Memory B cell (primary cell): ENCODE results near the gene TIE1.

Experiments used
- ATAC-seq: fragments of 150-1000 bp; cut with Tn5 transposase; 2 replicates; pipeline ENCODE4 v1.10.0; 2021; ENCODE audit warnings: low read depth, mild to moderate bottlenecking, moderate library complexity
- DNase-seq, 2 donors: peaks; one replicate each; pipeline ENCODE4 v3.0.0; 2022; ENCODE audit warnings: low spot score in 2 of 2
- H3K27ac Mint-ChIP-seq: one replicate; pipeline ENCODE4 v1.8.0; 2022; ENCODE audit warnings: mild to moderate bottlenecking, moderate library complexity, mixed read lengths
- H3K27me3 Mint-ChIP-seq: one replicate; pipeline ENCODE4 v1.8.0; 2022; ENCODE audit warnings: mixed read lengths
- H3K36me3 Mint-ChIP-seq: one replicate; pipeline ENCODE4 v1.8.0; 2022; ENCODE audit warnings: mild to moderate bottlenecking, mixed read lengths
- H3K4me1 Mint-ChIP-seq: one replicate; pipeline ENCODE4 v1.8.0; 2022; ENCODE audit warnings: mixed read lengths
- H3K4me3 Mint-ChIP-seq: one replicate; pipeline ENCODE4 v1.8.0; 2022; ENCODE audit warnings: mild to moderate bottlenecking, moderate library complexity, mixed read lengths
- H3K9me3 Mint-ChIP-seq: one replicate; pipeline ENCODE4 v1.8.0; 2022; ENCODE audit warnings: mixed read lengths

The TIE1 gene

DNA sequence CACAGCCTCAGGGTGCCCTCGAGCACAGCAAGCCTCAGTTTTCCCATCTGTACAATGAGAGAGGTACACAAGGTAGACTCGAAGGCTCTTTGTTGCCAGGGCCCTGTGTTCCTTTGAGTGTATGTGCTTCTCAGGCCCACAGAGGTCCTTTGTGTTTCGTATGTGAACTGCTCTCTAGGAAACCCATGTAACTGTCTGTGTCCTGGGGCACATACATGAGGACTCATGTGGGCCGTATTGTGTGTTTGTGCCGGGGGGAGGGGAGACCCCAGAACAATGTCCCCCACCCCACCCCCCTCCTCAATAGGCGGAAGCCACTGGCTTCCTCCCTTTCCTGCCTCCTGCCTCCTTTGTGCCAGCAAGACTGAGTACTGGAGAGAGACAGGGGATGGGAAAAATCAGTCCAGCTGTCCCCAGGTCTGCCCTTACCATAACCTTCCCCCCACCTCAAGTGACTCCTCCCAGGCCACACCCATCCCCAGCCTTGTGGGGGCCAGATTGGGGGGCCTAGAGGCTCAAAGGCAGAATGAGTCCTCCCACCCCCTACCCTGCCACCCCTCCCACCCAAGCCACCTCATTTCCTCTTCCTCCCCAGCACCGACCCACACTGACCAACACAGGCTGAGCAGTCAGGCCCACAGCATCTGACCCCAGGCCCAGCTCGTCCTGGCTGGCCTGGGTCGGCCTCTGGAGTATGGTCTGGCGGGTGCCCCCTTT is at the start of gene TIE1:
TIE1 (plus strand) TSS at position 605 of the 717 bp plus-strand sequence; CDS start at position 695, 90 bp downstream.
- Mint-ChIP-seq H3K4me3 (no peak within 1 kb of the TSS), H3K36me3 (no peaks in the 10 kb centered on the region), H3K27ac (no peak within 1 kb of the TSS), H3K4me1 (peaks cover 3% of the 10 kb centered on the region), H3K9me3 (no peaks in the 10 kb centered on the region), H3K27me3 (peaks cover 14% of the 10 kb centered on the region)
- DNase-seq (no peak), ATAC-seq (no peak)

DNA sequence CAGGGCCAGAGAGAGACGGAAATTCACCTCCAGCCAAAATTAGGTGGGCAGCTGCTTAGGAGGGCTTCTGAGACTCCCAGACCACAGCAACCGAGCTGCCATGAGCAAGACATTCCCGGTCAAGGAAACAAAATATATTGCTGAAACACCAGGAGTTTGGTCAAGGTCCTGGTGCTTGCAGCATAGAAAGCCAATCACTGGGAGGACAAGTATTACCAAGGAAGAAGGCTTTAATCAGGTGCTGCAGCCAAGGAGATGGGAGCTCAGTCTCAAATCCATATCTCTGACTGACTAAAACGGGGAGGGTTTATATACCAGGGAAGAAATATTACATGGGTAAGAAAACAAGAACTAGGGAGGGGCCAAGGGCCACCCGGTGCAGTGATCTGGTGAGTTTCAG is 49.8 kb upstream of the TIE1 start:
- DNase-seq (no peak), ATAC-seq (no peak)
- no peaks in the 10 kb centered on the region for H3K4me1 Mint-ChIP-seq
- H3K36me3 Mint-ChIP-seq, result no peaks in the 10 kb centered on the region
- H3K9me3 Mint-ChIP-seq, result peaks cover 1% of the 10 kb centered on the region
- no peak overlapping the region for H3K4me3 Mint-ChIP-seq
- H3K27me3 Mint-ChIP-seq, result peaks cover 6% of the 10 kb centered on the region
- no peak overlapping the region for H3K27ac Mint-ChIP-seq

DNA sequence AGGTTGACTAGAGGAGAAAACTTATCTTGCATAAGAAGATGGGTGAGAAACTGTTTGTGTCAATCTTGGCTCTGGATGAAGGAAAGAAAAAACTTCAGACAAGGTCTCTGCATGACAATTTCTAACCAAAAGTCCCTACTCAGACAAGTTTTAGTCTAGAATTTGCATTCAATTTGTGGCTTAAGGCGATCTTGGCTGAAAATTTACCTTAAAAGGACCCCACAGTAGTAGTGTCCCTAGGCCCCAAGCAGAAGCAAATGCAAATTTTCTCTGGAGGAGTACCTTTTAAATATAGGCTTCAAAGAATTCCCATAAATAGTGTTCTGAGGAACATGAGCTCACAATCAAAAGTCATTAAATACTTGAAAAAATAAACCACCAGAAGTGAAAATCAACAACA is 48.6 kb upstream of the TIE1 start:
- H3K4me1 Mint-ChIP-seq, result peaks cover 2% of the 10 kb centered on the region
- peaks cover 9% of the 10 kb centered on the region for H3K27me3 Mint-ChIP-seq
- peaks cover 1% of the 10 kb centered on the region for H3K9me3 Mint-ChIP-seq
- DNase-seq (no peak), ATAC-seq (no peak)
- H3K36me3 Mint-ChIP-seq, result no peaks in the 10 kb centered on the region
- no peak overlapping the region for H3K4me3 Mint-ChIP-seq
- H3K27ac Mint-ChIP-seq, result no peak overlapping the region

DNA sequence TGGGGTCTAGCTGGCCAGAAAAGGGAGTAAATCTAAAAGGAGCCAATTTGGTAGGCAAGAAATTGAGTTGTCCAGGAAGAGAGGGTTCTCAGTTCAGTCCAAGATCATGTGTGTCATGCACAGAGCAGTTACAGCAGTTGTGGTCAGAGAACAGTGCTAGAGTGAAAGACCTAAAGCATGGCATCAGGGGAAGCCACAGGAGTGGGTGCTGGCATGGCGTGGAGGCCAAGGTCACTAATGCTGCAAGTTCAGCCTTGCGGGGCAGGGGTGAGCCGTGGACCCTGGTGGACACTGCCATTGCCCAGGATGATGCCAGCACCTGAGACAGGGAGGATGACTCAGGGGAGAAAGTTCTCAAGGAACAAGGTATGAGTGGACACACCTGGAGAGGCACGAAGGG is 47.6 kb upstream of the TIE1 start:
- peaks cover 1% of the 10 kb centered on the region for H3K9me3 Mint-ChIP-seq
- no peak overlapping the region for H3K4me3 Mint-ChIP-seq
- H3K36me3 Mint-ChIP-seq, result no peaks in the 10 kb centered on the region
- ATAC-seq, result no peak
- peaks cover 9% of the 10 kb centered on the region for H3K27me3 Mint-ChIP-seq
- no peak for DNase-seq
- H3K27ac Mint-ChIP-seq, result no peak overlapping the region
- H3K4me1 Mint-ChIP-seq, result peaks cover 2% of the 10 kb centered on the region

DNA sequence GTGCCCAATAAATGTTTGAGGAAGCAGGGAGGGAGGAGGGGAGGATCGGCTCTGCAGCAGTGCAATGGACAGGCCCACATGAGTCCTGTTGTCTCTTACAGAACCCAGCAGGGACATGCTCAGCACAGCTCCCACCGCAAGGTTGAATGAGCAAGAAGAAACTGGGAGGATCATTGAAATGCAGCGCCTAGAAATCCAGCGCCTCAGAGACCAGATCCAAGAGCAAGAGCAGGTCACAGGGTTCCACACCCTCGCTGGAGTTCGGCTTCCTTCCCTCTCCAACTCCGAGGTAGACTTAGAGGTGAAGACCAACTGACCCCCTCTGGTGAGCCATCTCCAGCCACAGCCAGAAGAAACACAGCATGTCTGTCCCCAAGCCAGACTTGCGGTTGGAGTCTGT is 46.9 kb upstream of the TIE1 start:
- DNase-seq (no peak), ATAC-seq (no peak)
- H3K4me1 Mint-ChIP-seq, result peaks cover 2% of the 10 kb centered on the region
- H3K36me3 Mint-ChIP-seq, result no peaks in the 10 kb centered on the region
- peaks cover 1% of the 10 kb centered on the region for H3K9me3 Mint-ChIP-seq
- no peak overlapping the region for H3K4me3 Mint-ChIP-seq
- peaks cover 9% of the 10 kb centered on the region for H3K27me3 Mint-ChIP-seq
- no peak overlapping the region for H3K27ac Mint-ChIP-seq

DNA sequence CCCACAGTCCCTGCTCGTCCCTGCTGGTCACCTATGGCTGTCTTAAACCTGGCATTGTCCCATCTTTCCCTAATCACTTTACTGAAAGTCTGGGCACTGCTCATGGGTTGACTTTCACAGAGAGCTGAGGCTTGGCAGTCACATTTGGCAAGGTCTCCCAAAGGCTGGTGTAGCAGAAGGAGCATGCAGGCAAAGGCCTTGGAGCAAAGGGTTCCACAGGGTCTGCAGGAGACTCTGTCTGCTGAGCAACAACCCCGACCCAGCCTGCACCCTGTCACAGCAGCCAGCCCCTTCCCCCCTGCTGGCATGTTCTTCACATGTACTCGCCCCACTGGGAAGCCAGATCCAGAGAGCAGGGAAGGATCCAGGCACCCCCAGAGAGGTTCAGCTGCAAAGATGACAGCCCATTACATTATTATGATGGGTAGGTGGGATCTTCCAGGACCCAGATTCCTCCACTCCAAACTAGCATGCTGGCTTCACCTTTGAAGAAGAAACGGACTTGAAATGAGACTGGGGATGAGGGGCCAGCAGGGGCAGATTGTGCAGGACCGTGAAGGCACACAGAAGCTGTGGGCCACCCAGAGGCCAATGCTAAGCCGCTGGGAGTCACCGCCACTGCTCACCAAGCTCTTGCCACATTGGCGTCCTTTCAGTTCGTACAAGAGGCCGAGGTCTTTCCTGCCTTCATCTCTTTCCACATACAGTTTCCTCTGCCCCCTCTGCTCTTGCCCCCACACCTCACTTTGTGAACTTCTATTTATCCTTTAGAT is 45.2 kb upstream of the TIE1 start:
- peaks cover 1% of the 10 kb centered on the region for H3K9me3 Mint-ChIP-seq

DNA sequence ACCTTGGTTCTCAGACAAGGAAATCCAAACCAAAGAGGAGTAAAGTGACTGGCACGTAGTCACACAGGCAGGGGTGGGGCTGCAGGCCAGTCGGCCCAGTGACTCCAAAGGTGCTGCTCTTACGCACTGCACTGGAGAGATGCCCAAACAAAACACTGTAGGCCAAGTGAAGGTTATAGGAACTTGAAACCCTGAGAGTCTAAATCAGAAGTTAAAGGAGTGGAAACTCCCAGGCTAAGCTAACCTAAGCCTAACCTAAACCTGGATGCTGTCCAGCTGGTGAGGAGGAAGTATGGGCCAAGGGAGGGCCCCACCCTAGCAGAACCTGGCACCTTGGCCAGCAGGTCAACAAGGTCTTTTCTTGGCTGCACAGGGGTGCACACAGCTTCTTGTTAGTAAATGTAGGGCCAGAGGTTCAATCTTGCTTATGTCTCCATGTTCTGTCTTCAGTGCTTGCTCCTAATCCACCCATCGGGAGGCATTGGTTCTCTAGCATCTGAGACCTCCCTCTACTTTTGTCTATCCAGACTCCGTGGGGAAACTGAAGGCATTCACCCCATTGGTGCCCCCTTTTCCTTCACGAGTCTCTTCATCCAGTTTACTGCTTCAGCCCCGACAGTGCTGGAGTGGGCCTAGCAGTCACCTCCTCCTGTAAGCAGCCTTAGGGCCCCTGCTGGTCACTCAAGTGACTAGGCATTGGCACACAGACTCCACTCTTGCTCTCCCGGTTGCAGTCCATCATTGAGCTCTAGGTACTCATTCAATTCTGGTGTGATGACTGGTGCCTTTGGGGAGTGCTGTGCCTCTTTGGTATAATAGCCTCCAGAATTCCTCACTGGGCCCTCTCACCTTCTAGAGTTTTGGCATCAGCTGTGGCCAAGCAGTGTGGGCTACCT is 43.9 kb upstream of the TIE1 start:
- Mint-ChIP-seq H3K27me3 (peaks cover 9% of the 10 kb centered on the region), H3K27ac (no peak overlapping the region), H3K9me3 (no peaks in the 10 kb centered on the region), H3K4me3 (no peak overlapping the region), H3K36me3 (peaks cover 2% of the 10 kb centered on the region), H3K4me1 (peaks cover 2% of the 10 kb centered on the region)
- DNase-seq (no peak), ATAC-seq (no peak)

More for the DNA sequence above, 45.2 kb upstream of the TIE1 start:
- DNase-seq (no peak), ATAC-seq (no peak)
- no peak overlapping the region for H3K4me3 Mint-ChIP-seq
- H3K27ac Mint-ChIP-seq, result no peak overlapping the region
- H3K4me1 Mint-ChIP-seq, result peaks cover 2% of the 10 kb centered on the region
- peaks cover 9% of the 10 kb centered on the region for H3K27me3 Mint-ChIP-seq
- H3K36me3 Mint-ChIP-seq, result no peaks in the 10 kb centered on the region

DNA sequence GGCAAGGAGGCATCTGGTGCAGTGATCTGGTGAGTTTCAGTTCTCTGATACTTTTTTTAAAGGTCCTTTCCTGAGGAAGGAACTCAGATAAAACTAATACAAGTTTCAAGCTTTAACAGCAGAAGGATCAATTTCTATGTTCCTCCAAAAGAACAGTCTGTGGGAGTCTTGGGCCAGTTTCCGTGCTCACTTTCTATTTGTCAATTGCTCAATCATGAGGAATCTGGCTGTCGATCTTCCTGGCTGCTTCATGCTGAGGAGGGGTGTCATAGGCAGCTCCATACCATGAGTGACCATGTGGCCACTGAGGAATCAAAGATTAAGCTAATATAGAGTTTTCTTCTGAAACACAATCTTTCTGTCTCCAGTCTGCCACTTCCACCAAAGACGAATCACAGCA is 42.4 kb upstream of the TIE1 start:
- H3K4me3 Mint-ChIP-seq, result no peak overlapping the region
- no peak for ATAC-seq
- H3K36me3 Mint-ChIP-seq, result peaks cover 4% of the 10 kb centered on the region
- H3K27ac Mint-ChIP-seq, result no peak overlapping the region
- H3K9me3 Mint-ChIP-seq, result peaks cover 4% of the 10 kb centered on the region
- peaks cover 7% of the 10 kb centered on the region for H3K27me3 Mint-ChIP-seq
- peaks cover 2% of the 10 kb centered on the region for H3K4me1 Mint-ChIP-seq
- no peak for DNase-seq

DNA sequence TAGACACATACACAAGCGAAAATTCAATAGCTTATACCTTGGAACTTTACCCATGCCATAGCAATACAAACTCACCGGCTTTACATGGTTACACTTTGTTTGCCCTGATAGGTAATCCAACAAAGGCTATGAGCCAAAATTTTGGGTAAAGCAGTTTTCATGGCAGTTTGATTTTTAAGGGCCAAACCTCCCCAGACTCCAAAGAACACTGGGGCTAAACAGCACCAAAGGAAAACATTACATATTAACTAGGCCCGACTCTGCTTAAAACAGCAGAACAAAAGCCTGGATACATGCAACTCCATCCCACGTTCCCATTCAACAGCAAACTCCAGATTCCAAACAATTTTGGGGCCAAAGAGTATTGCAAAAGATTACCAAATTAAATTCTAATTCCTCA is 35.4 kb upstream of the TIE1 start:
- DNase-seq (no peak), ATAC-seq (no peak)
- H3K4me1 Mint-ChIP-seq, result peaks cover 6% of the 10 kb centered on the region
- H3K27me3 Mint-ChIP-seq, result peaks cover 12% of the 10 kb centered on the region
- H3K27ac Mint-ChIP-seq, result no peak overlapping the region
- H3K36me3 Mint-ChIP-seq, result peaks cover 7% of the 10 kb centered on the region
- no peak overlapping the region for H3K4me3 Mint-ChIP-seq
- H3K9me3 Mint-ChIP-seq, result peaks cover 8% of the 10 kb centered on the region

DNA sequence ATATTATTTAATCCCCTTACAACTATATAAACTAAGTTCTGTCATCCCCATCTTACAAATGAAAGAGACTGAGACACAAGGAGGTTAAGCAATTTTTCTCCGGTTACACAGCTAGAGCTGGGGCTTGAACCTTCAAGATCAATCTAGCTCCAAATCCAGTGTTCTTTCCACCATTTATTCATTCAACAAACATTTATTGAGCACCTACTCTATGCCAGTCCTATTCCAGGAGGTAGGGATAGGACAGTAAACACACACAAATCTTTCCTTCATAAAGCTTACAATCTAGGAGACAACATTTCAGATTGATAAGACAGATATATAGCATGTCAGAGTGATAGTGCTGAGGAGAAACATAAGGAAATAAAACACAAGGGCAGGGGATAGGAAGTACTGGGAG is 33.9 kb upstream of the TIE1 start:
- H3K27ac Mint-ChIP-seq, result no peak overlapping the region
- H3K36me3 Mint-ChIP-seq, result peaks cover 5% of the 10 kb centered on the region
- DNase-seq, result no peak
- peaks cover 10% of the 10 kb centered on the region for H3K4me1 Mint-ChIP-seq
- H3K9me3 Mint-ChIP-seq, result peaks cover 8% of the 10 kb centered on the region
- no peak overlapping the region for H3K4me3 Mint-ChIP-seq
- peaks cover 17% of the 10 kb centered on the region for H3K27me3 Mint-ChIP-seq
- ATAC-seq, result no peak

DNA sequence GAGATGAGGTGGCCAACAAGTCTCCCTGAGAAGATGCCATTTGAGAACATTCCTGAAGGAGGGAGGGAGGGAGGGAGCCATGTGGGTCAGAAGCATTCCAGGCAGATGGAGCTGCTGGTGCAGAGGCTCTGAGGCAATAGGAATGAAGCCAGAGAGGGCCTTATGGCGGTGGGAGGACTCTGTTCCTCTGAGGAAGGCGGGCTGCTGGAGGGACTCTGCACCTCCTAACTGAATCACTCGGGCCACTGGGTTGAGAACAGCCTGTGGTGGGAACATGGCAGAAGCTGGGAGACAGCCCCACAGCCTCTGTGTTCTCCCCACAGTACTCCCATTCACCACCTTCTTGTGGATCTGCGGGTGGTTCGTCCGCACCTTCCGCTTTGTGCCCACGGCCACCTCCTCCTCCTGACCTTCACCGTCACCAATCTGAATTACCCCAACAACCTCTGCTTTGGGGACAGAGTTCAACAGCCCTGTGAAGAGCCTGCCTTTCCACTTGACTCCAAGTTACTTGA is 33.4 kb upstream of the TIE1 start:
- H3K36me3 Mint-ChIP-seq, result peaks cover 5% of the 10 kb centered on the region
- no peak for DNase-seq
- peaks cover 8% of the 10 kb centered on the region for H3K9me3 Mint-ChIP-seq
- peaks cover 18% of the 10 kb centered on the region for H3K27me3 Mint-ChIP-seq
- no peak overlapping the region for H3K27ac Mint-ChIP-seq
- peaks cover 10% of the 10 kb centered on the region for H3K4me1 Mint-ChIP-seq
- H3K4me3 Mint-ChIP-seq, result no peak overlapping the region
- ATAC-seq, result no peak

DNA sequence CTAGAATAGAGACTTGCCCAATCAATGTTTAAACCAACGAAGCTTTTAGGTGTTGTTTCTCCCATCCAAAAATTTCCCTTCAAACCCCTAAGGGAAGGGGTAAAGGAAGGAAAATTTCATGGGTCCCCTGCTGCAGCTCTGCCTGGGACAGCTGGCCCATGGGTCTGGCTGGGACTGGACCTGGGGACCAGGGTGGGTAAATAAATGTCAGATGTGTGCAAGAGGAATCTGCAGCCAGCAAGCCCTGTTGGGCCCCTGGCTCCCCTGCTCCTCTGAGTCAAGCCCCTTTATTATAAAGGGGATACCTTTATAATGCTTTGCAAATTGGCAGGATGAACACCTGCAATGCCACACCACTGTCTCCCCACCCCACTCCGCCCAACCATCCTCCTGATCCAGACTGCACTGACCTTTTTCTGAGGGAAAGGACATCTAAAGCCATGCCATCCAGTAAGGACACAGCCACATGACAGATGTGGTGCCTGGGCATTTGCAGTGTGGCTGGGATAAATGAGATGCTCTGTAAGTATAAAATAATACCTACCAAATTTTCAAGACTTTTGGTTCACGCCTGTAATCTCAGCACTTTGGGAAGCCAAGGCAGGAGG is 32.9 kb upstream of the TIE1 start:
- DNase-seq (no peak), ATAC-seq (no peak)
- H3K27ac Mint-ChIP-seq, result no peak overlapping the region
- peaks cover 3% of the 10 kb centered on the region for H3K36me3 Mint-ChIP-seq
- peaks cover 16% of the 10 kb centered on the region for H3K27me3 Mint-ChIP-seq
- H3K4me3 Mint-ChIP-seq, result no peak overlapping the region
- H3K9me3 Mint-ChIP-seq, result peaks cover 4% of the 10 kb centered on the region
- peaks cover 10% of the 10 kb centered on the region for H3K4me1 Mint-ChIP-seq

DNA sequence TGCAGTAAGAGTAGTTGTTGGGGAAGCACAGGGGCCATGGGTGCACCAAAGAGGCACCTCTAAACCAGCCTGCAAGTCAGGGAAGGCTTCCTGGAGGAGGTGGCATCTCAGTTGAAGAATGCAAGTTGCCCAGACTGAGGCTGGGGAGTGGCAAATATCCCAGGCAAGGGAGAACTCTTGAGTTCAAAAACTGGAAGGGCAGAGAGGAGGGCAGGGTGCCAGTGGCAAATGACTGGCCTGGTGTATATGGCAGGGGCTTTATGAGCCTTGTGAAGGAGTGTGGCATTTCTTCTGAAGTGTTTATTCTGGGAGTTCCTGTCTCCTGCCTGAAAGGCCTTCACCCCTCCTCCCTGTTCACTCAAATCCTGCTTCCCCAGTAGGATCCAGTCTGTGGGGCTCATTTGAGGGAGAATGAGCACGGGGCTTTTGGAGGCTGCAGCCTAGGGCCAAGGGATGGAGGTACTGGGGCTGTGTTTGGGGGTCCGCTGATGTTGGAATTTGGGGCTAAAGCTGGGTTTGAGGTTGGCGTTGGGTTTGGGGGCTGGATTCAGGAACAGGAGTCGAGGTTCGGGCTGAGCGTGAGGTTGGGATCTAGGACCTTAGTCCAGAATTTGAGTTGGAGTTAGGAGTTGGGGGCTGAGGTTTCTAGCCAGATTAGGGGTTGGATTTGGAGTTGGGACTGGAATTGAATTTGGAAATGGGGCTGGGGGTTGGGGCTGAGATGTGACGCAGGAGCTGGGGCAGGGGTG is 31.0 kb upstream of the TIE1 start, which contains the start of gene TMEM125:
TMEM125 (plus strand) TSS at position 357 of the 749 bp plus-strand sequence. CDS start 2,740 bp downstream, outside the sequence.
- Mint-ChIP-seq H3K27ac (no peak within 1 kb of the TSS), H3K4me3 (peak within 1 kb of the TSS; percentile 61), H3K27me3 (peaks cover 16% of the 10 kb centered on the region), H3K4me1 (peaks cover 14% of the 10 kb centered on the region), H3K36me3 (no peaks in the 10 kb centered on the region), H3K9me3 (no peaks in the 10 kb centered on the region)
- ATAC-seq, result no peak
- DNase-seq, result no peak
